ENCODE data around the gene COP1. TPM values are rescaled to one million over a fixed set of nuclear protein-coding genes. Genes with fewer than 3 reads are reported as not detected.
"Not testable (repeated sequence)": the region's sequence is repeated elsewhere in the genome, so short reads cannot be mapped to it uniquely, and the experiment has no call there.

The COP1 gene
- total RNA-seq, 1 donor from 2014 or later = 76.7 TPM

GRCh38 chr1:176220100-176220689, 13.1 kb upstream of the COP1 start:
- Histone ChIP-seq H3K4me3 (ENCODE audit: low read length in 3 of 3) (no peak overlapping the region), H3K9me3 (ENCODE audit: control insufficient read depth in 3 of 3, low read length in 3 of 3) (no peaks in the 10 kb centered on the region), H3K9ac (ENCODE audit: low read depth in 1 of 3, low read length in 3 of 3) (no peak overlapping the region), H3K36me3 (ENCODE audit: control insufficient read depth in 3 of 3, insufficient read depth in 3 of 3, low read length in 3 of 3) (no peaks in the 10 kb centered on the region), H3K27ac (ENCODE audit: low read depth, low read length) (no peak overlapping the region), H3K4me1 (ENCODE audit: control insufficient read depth in 3 of 3, insufficient read depth in 3 of 3, low read length in 3 of 3) (no peaks in the 10 kb centered on the region), H3K27me3 (ENCODE audit: control insufficient read depth in 3 of 3, insufficient read depth in 3 of 3, low read length in 3 of 3) (no peaks in the 10 kb centered on the region)

- Histone ChIP-seq H3K36me3 (ENCODE audit: control insufficient read depth in 3 of 3, insufficient read depth in 3 of 3, low read length in 3 of 3) (no peaks in the 10 kb centered on the region), H3K9ac (ENCODE audit: low read depth in 1 of 3, low read length in 3 of 3) (no peak overlapping the region)
Measured at GRCh38 chr1:176217461-176218099, 10.5 kb upstream of the COP1 start.

GRCh38 chr1:176216031-176216430, 8.9 kb upstream of the COP1 start:
- no peaks in the 10 kb centered on the region for H3K36me3 ChIP-seq (ENCODE audit: control insufficient read depth in 3 of 3, insufficient read depth in 3 of 3, low read length in 3 of 3)
- no peaks in the 10 kb centered on the region for H3K9me3 ChIP-seq (ENCODE audit: control insufficient read depth in 3 of 3, low read length in 3 of 3)
- no peak overlapping the region for H3K9ac ChIP-seq (ENCODE audit: low read depth in 1 of 3, low read length in 3 of 3)
- H3K4me1 ChIP-seq (ENCODE audit: control insufficient read depth in 3 of 3, insufficient read depth in 3 of 3, low read length in 3 of 3) = no peaks in the 10 kb centered on the region
- no peak overlapping the region for H3K4me3 ChIP-seq (ENCODE audit: low read length in 3 of 3)
- no peaks in the 10 kb centered on the region for H3K27me3 ChIP-seq (ENCODE audit: control insufficient read depth in 3 of 3, insufficient read depth in 3 of 3, low read length in 3 of 3)
- no peak overlapping the region for H3K27ac ChIP-seq (ENCODE audit: low read depth, low read length)

More at GRCh38 chr1:176217461-176218099, 10.5 kb upstream of the COP1 start:
- H3K4me3 ChIP-seq (ENCODE audit: low read length in 3 of 3) = no peak overlapping the region
- H3K27me3 ChIP-seq (ENCODE audit: control insufficient read depth in 3 of 3, insufficient read depth in 3 of 3, low read length in 3 of 3) = no peaks in the 10 kb centered on the region
- H3K4me1 ChIP-seq (ENCODE audit: control insufficient read depth in 3 of 3, insufficient read depth in 3 of 3, low read length in 3 of 3) = no peaks in the 10 kb centered on the region
- H3K27ac ChIP-seq (ENCODE audit: low read depth, low read length) = no peak overlapping the region
- no peaks in the 10 kb centered on the region for H3K9me3 ChIP-seq (ENCODE audit: control insufficient read depth in 3 of 3, low read length in 3 of 3)

- no peak overlapping the region for H3K27ac ChIP-seq (ENCODE audit: low read depth, low read length)
- no peaks in the 10 kb centered on the region for H3K27me3 ChIP-seq (ENCODE audit: control insufficient read depth in 3 of 3, insufficient read depth in 3 of 3, low read length in 3 of 3)
- no peaks in the 10 kb centered on the region for H3K9me3 ChIP-seq (ENCODE audit: control insufficient read depth in 3 of 3, low read length in 3 of 3)
- H3K4me1 ChIP-seq (ENCODE audit: control insufficient read depth in 3 of 3, insufficient read depth in 3 of 3, low read length in 3 of 3) = peaks cover 6 to 10% (median 6%) of the 10 kb centered on the region in 3 donors
- H3K36me3 ChIP-seq (ENCODE audit: control insufficient read depth in 3 of 3, insufficient read depth in 3 of 3, low read length in 3 of 3) = no peaks in the 10 kb centered on the region
- H3K4me3 ChIP-seq (ENCODE audit: low read length in 3 of 3) = no peak overlapping the region
- H3K9ac ChIP-seq (ENCODE audit: low read depth in 1 of 3, low read length in 3 of 3) = no peak overlapping the region
Measured at GRCh38 chr1:176211396-176212165, 4.5 kb upstream of the COP1 start.

GRCh38 chr1:176208034-176208433, 948 bp upstream of the COP1 start:
- Histone ChIP-seq H3K9me3 (ENCODE audit: control insufficient read depth in 3 of 3, low read length in 3 of 3) (no peaks in the 10 kb centered on the region), H3K9ac (ENCODE audit: low read depth in 1 of 3, low read length in 3 of 3) (peak overlapping the region; percentile 86 to 93 (median 87)), H3K27ac (ENCODE audit: low read depth, low read length) (no peak overlapping the region), H3K36me3 (ENCODE audit: control insufficient read depth in 3 of 3, insufficient read depth in 3 of 3, low read length in 3 of 3) (no peaks in the 10 kb centered on the region), H3K4me3 (ENCODE audit: low read length in 3 of 3) (peak overlapping the region; percentile 82 to 100 (median 84)), H3K27me3 (ENCODE audit: control insufficient read depth in 3 of 3, insufficient read depth in 3 of 3, low read length in 3 of 3) (no peaks in the 10 kb centered on the region), H3K4me1 (ENCODE audit: control insufficient read depth in 3 of 3, insufficient read depth in 3 of 3, low read length in 3 of 3) (peaks cover 19 to 35% (median 23%) of the 10 kb centered on the region in 3 donors)

GRCh38 chr1:176206006-176206960, 803 bp downstream of the COP1 start:
- peak overlapping the region; percentile 85 to 93 (median 87) for H3K9ac ChIP-seq (ENCODE audit: low read depth in 1 of 3, low read length in 3 of 3)
- H3K36me3 ChIP-seq (ENCODE audit: control insufficient read depth in 3 of 3, insufficient read depth in 3 of 3, low read length in 3 of 3) = no peaks in the 10 kb centered on the region
- H3K27me3 ChIP-seq (ENCODE audit: control insufficient read depth in 3 of 3, insufficient read depth in 3 of 3, low read length in 3 of 3) = no peaks in the 10 kb centered on the region
- peaks cover 19 to 35% (median 23%) of the 10 kb centered on the region in 3 donors for H3K4me1 ChIP-seq (ENCODE audit: control insufficient read depth in 3 of 3, insufficient read depth in 3 of 3, low read length in 3 of 3)
- no peaks in the 10 kb centered on the region for H3K9me3 ChIP-seq (ENCODE audit: control insufficient read depth in 3 of 3, low read length in 3 of 3)
- peak overlapping the region; percentile 82 to 100 (median 84) for H3K4me3 ChIP-seq (ENCODE audit: low read length in 3 of 3)
- H3K27ac ChIP-seq (ENCODE audit: low read depth, low read length) = peak overlapping the region; percentile 90

- Histone ChIP-seq H3K9me3 (ENCODE audit: control insufficient read depth in 3 of 3, low read length in 3 of 3) (no peaks in the 10 kb centered on the region), H3K27ac (ENCODE audit: low read depth, low read length) (no peak overlapping the region), H3K36me3 (ENCODE audit: control insufficient read depth in 3 of 3, insufficient read depth in 3 of 3, low read length in 3 of 3) (no peaks in the 10 kb centered on the region), H3K4me1 (ENCODE audit: control insufficient read depth in 3 of 3, insufficient read depth in 3 of 3, low read length in 3 of 3) (peaks cover 19 to 35% (median 23%) of the 10 kb centered on the region in 3 donors), H3K27me3 (ENCODE audit: control insufficient read depth in 3 of 3, insufficient read depth in 3 of 3, low read length in 3 of 3) (no peaks in the 10 kb centered on the region), H3K4me3 (ENCODE audit: low read length in 3 of 3) (peak overlapping the region; percentile 82 to 100 (median 84)), H3K9ac (ENCODE audit: low read depth in 1 of 3, low read length in 3 of 3) (peak overlapping the region; percentile 85 to 93 (median 87))
Measured at GRCh38 chr1:176205332-176205914, 1.7 kb downstream of the COP1 start.

GRCh38 chr1:176204655-176205054, 2.4 kb downstream of the COP1 start:
- H3K36me3 ChIP-seq (ENCODE audit: control insufficient read depth in 3 of 3, insufficient read depth in 3 of 3, low read length in 3 of 3); H3K9ac ChIP-seq (ENCODE audit: low read depth in 1 of 3, low read length in 3 of 3); H3K27ac ChIP-seq (ENCODE audit: low read depth, low read length); H3K27me3 ChIP-seq (ENCODE audit: control insufficient read depth in 3 of 3, insufficient read depth in 3 of 3, low read length in 3 of 3); H3K9me3 ChIP-seq (ENCODE audit: control insufficient read depth in 3 of 3, low read length in 3 of 3): not testable (repeated sequence)
- Histone ChIP-seq H3K4me1 (ENCODE audit: control insufficient read depth in 3 of 3, insufficient read depth in 3 of 3, low read length in 3 of 3) (peaks cover 19 to 35% (median 23%) of the 10 kb centered on the region in 3 donors), H3K4me3 (ENCODE audit: low read length in 3 of 3) (peak overlapping the region in 1 of 3 donors; percentile 100)

GRCh38 chr1:176203735-176204134, 3.4 kb downstream of the COP1 start:
- H3K27me3 ChIP-seq (ENCODE audit: control insufficient read depth in 3 of 3, insufficient read depth in 3 of 3, low read length in 3 of 3) = no peaks in the 10 kb centered on the region
- peaks cover 19 to 35% (median 23%) of the 10 kb centered on the region in 3 donors for H3K4me1 ChIP-seq (ENCODE audit: control insufficient read depth in 3 of 3, insufficient read depth in 3 of 3, low read length in 3 of 3)
- H3K27ac ChIP-seq (ENCODE audit: low read depth, low read length) = no peak overlapping the region

More at GRCh38 chr1:176203735-176204134, 3.4 kb downstream of the COP1 start:
- H3K4me3 ChIP-seq (ENCODE audit: low read length in 3 of 3) = peak overlapping the region in 1 of 3 donors; percentile 24
- no peaks in the 10 kb centered on the region for H3K36me3 ChIP-seq (ENCODE audit: control insufficient read depth in 3 of 3, insufficient read depth in 3 of 3, low read length in 3 of 3)
- no peaks in the 10 kb centered on the region for H3K9me3 ChIP-seq (ENCODE audit: control insufficient read depth in 3 of 3, low read length in 3 of 3)
- no peak overlapping the region for H3K9ac ChIP-seq (ENCODE audit: low read depth in 1 of 3, low read length in 3 of 3)
